K562 treated with DMSO at 1 percent for 4 hours (cell line): ENCODE measurements around the gene TCEA3. TPM values are rescaled to one million over a fixed set of nuclear protein-coding genes. Genes with fewer than 3 reads are reported as not detected.

Experiments used
- total RNA-seq: library from RNA; unstranded; fragments of 300-600 nt; gene quantifications from 2 replicates; pipeline ENCODE4 v1.2.3, GENCODE V29; 2022; ENCODE audit not compliant: insufficient read depth

Gene TCEA3
- total RNA-seq, result 0.90 and 3.2 TPM in 2 replicates

GRCh38 chr1:23424293-23425192 lies at the start of gene TCEA3:
TCEA3 (minus strand) TSS chr1:23424748; CDS start chr1:23424633, 115 bp downstream.

GRCh38 chr1:23369335-23370013 lies 55.1 kb downstream of the TCEA3 start, which contains the start of gene ZNF436:
ZNF436 (minus strand) TSS chr1:23369836; CDS start chr1:23368005, 1,831 bp downstream.

GRCh38 chr1:23344111-23344986 lies 80.2 kb downstream of the TCEA3 start, which contains the start of gene HNRNPR:
HNRNPR (minus strand) TSS chr1:23344284; CDS start chr1:23341008, 3,276 bp downstream.

Other genes with a start within 250 kb of the TCEA3 start
- not detected in 2 replicates for gene HTR1D, start 207.2 kb downstream of the TCEA3 start, total RNA-seq
- 76.1 and 88.5 TPM in 2 replicates for gene HNRNPR, start 80.5 kb downstream of the TCEA3 start, total RNA-seq
- 6.2 and 7.2 TPM in 2 replicates for gene ZNF436, start 54.9 kb downstream of the TCEA3 start, total RNA-seq
- gene ASAP3, start 59.4 kb upstream of the TCEA3 start, total RNA-seq, result 36.6 and 38.2 TPM in 2 replicates
- 11.7 and 12.4 TPM in 2 replicates for gene E2F2, start 106.5 kb upstream of the TCEA3 start, total RNA-seq
- 227 and 254 TPM in 2 replicates for gene ID3, start 134.8 kb upstream of the TCEA3 start, total RNA-seq